ENCODE measurements around the gene SLC12A7.

The SLC12A7 gene

DNA sequence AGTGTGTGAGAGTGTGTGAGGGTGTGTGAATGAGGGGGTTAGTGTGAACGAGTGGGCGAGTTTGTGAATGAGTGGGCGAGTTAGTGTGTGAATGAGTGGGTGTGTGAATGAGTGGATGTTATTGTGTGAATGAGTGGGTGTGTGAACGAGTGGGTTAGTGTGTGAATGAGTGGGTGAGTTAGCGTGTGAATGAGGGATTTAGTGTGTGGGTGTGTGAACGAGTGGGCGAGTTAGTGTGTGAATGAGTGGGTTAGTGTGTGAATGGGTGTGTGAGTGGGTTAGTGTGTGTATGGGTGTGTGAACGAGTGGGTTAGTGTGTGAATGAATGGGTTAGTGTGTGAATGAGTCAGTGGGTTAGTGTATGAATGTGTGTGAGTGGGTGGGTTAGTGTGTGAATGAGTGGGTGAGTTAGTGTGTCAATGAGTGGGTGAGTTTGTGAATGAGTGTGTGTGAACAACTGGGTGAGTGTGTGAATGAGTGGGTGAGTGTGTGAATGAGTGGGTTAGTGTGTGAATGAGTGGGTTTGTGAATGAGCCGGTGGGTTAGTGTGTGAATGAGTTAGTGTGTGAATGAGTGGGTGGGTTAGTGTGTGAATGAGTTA is 65.8 kb downstream of the SLC12A7 start:
- DNase-seq: no peak

DNA sequence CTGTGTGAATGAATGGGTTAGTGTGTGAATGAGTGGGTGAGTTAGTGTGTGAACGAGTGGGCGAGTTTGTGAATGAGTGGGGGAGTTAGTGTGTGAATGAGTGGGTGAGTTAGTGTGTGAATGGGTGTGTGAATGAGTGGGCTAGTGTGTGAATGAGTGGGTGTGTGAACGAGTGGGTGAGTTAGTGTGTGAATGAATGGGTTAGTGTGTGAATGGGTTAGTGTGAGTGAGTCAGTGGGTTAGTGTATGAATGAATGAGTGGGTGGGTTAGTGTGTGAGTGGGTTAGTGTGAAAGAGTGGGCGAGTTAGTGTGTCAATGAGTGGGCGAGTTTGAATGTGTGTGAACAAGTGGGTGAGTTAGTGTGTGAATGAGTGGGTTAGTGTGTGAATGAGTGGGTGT is 67.7 kb downstream of the SLC12A7 start:
- DNase-seq: no peak

DNA sequence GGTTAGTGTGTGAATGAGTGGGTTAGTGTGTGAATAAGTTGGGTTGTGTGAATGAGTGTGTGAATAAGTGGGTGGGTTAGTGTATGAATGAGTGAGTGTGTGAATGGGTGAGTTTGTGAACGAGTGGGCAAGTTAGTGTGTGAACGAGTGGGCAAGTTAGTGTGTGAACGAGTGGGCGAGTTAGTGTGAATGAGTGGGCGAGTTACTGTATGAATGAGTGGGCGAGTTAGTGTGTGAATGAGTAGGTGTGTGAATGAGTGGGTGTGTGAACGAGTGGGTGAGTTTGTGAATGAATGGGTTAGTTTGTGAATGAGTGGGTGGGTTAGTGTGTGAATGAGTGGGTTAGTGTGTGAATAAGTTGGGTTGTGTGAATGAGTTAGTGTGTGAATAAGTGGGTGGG is 68.5 kb downstream of the SLC12A7 start:
- no peak for DNase-seq

DNA sequence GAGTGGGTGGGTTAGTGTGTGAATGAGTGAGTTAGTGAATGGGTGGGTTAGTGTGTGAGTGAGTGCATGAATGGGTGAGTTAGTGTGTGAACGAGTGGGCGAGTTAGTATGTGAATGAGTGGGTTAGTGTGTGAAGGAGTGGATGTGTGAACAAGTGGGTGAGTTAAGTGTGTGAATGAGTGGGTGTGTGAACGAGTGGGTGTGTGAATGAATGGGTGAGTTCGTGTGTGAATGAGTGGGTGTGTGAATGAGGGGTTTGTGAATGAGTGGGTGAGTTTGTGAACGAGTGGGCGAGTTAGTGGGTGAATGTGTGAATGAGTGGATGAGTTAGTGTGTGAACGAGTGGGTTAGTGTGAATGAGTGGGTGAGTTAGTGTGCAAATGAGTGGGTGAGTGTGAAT is 69.2 kb downstream of the SLC12A7 start:
- DNase-seq: no peak

DNA sequence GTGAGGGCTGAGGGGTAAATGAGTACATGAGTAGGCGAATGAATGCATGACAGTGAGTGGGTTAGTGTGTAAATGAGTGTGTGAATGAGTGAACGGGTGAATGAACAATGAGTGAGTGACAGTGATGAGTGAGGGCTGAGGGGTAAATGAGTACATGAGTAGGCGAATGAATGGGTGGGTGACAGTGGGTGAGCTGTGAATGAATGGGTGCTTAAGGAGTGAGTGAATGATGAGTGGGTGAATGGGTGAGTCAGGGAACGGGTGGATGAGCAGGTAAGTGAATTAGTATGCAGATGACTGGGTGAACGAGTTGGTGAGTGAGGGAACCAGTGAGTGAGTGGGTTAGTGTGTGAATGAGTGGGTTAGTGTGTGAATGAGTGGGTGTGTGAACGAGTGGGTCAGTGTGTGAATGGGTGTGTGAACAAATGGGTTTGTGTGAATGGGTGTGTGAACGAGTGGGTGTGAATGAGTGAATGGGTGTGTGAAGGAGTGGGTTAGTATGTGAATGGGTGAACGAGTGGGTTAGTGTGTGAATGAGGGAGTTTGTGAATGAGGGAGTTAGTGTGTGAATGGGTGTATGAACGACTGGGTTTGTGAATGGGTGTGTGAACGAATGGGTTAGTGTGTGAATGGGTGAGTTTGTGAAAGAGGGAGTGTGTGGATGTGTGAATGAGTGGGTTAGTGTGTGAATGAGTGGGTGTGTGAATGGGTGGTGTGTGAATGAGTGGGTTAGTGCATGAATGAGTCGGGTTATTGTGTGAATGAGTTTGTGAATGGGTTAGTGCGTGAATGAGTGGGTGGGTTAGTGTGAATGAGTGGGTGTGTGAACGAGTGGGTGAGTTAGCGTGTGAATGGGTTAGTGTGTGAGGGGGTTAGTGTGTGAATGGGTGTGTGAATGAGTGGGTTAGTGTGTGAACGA is 70.4 kb downstream of the SLC12A7 start:
- no peak for DNase-seq

DNA sequence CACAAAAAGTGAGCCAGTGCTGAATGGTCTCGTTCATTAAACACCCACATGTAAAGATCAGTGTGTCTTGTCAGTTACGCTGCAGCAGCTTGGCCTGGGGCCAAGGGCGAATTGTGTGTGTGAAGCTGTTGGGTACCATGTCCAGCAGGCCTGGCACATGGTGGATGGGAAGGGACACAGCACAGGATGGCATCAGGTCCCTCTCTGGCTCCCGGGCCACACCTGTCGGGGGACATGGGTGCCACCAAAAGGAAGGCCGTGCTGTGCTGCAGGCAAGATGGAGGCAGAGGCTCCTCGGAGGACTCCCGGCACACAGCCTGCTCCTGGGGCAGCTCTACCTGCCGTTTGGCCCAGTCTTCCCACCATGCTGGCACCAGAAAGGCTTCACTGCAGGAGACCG is 71.3 kb downstream of the SLC12A7 start:
- DNase-seq: no peak

DNA sequence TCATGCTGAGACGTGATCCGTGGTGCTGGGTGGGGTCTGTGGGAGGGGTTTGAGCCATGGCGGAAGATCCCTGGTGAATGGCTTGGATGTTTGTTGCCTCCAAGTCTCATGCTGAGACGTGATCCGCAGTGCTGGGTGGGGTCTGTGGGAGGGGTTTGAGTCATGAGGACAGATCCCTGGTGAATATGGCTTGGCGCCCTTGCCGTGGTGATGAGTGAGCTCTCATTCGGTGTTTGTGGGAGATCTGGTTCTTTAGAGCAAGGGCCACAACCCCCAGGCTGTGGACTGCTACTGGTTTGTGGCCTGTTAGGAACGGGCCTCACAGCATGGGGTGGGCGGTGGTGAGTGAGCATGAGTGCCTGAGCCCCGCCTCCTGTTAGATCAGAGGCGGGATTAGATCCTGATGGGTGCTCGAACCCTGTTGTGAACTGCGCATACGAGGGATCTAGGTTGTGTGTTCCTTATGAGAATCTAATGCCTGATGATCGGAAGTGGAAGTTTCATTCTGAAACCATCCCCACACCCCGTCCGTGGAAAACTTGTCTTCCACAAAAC is 72.1 kb downstream of the SLC12A7 start:
- DNase-seq: no peak

DNA sequence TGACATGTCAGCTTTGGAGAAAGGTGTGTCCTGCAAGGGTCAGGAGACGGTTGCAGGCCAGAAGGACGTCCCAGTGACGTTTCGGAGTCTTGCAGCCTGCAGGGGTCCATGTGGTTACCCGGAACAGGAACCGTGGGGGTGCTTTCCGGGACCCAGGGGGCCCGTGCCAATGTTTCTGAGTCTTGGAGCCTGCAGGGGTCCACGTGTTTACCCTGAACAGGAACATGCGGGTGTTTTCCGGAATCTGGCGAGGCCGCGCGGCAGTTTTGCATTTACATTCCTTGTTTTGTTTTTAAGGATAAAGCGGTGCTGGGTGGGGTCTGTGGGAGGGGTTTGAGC is 72.7 kb downstream of the SLC12A7 start:
- DNase-seq: no peak

DNA sequence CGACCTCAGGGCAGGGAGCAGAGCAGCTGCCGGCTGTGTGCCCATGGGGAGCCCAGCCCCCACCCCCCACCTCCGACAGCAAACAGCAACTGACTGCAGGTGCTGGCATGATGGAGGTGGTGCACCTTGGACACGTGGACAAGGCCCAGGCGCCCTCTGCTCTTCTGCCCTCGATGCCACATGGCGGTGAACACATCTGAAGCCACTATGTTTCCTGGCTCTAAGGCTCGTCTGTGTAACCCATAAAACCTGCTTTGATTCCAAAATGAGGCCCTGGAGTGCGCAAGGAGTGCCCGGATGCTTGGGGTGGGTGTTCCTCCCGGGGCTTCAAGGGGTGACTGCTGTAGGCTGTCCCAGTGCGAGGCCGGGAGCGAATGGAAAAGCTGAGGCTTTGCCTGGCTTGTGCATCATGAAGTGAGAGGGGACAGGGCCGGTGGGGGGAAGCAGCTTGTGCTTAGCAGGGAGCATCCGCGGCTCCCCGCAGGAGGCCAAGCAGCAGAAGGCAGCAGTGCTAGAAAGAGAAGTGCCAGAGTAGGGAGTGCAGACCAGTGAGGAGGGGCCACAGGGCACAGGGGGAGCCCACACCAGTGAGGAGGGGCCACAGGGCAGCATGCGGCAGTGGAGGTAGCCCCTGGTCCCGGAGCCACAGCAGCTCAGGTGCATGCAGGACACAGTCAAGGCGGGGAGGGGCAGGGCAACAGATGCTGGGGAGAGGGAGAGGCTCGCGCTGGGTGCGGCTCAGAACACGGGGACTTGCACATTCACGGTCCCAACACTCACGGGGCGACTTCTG is 73.2 kb downstream of the SLC12A7 start:
- DNase-seq: no peak

DNA sequence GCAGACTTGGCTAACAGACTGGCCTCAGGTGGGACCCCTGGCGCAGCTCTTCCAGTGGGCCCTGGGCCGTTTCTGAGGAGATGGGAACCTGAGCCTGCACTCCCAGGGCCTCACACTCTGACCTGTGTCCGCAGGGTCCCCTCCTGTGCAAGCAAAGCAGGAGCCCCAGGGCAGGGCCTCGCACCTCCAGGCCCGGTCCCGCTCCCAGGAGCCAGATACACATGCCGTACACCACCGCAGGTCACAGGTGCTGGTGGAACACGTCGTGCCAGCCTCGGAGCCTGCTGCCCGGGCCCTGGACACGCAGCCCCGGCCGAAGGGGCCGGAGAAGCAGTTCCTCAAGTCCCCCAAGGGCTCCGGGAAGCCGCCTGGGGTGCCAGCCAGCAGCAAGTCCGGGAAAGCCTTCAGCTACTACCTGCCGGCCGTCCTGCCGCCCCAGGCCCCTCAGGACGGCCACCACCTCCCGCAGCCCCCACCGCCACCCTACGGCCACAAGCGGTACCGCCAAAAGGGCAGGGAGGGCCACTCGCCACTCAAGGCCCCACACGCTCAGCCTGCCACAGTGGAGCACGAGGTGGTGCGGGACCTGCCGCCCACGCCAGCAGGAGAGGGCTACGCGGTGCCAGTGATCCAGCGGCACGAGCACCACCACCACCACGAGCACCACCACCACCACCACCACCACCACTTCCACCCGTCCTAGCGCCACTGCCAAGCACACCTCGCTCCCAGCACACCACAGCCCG is 74.0 kb downstream of the SLC12A7 start:
- DNase-seq: no peak

DNA sequence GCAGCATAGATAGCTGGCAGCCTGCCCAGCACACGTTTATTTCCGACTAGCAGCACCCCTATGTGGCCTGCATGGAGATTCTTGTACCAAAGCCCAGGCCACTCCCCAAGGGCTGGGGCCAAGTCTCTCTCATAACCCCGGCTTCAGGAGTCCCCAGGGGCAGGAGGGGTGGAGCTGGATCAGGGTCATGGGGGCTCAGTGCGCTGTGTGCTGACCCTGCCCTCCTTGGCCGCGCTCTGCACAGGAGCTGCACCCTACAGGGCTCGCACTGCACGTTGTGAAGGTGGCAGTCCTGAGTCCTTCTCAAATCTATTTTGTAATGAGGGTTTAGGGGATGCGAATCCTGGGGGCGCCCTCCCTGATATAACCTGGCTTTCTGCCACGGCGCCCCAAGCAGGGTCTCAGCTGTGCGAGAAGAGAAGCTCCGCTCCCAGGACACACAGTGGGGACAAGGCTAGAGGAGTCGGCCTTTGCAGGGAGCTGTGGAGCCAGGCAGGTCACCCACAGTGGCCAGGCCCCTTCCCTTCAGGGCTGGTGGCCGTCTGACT is 74.7 kb downstream of the SLC12A7 start:
- no peak for DNase-seq

DNA sequence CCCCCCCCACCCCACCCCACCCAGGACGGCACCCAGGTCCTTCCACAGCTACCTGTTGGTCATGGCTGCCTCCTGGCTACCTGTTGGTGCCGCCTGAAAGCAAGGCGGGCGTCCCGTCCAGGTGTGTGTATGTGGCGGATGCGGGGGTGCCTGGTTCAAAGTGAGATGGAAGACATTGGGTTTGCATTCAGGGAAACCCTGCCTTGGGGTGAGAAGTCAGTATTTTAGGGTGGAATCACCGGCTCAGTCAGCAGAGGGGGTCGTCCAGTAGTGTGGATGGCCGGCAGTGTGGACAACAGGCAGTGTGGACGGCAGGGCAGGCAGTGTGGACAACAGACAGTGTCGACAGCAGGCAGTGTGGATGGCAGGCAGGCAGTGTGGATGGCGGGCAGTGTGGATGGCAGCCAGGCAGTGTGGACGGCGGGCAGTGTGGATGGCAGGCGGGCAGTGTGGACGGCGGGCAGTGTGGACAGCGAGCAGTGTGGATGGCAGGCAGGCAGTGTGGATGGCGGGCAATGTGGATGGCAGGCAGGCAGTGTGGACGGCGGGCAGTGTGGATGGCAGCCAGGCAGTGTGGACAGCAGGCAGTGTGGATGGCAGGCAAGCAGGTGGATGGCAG is 75.2 kb downstream of the SLC12A7 start:
- no peak for DNase-seq

DNA sequence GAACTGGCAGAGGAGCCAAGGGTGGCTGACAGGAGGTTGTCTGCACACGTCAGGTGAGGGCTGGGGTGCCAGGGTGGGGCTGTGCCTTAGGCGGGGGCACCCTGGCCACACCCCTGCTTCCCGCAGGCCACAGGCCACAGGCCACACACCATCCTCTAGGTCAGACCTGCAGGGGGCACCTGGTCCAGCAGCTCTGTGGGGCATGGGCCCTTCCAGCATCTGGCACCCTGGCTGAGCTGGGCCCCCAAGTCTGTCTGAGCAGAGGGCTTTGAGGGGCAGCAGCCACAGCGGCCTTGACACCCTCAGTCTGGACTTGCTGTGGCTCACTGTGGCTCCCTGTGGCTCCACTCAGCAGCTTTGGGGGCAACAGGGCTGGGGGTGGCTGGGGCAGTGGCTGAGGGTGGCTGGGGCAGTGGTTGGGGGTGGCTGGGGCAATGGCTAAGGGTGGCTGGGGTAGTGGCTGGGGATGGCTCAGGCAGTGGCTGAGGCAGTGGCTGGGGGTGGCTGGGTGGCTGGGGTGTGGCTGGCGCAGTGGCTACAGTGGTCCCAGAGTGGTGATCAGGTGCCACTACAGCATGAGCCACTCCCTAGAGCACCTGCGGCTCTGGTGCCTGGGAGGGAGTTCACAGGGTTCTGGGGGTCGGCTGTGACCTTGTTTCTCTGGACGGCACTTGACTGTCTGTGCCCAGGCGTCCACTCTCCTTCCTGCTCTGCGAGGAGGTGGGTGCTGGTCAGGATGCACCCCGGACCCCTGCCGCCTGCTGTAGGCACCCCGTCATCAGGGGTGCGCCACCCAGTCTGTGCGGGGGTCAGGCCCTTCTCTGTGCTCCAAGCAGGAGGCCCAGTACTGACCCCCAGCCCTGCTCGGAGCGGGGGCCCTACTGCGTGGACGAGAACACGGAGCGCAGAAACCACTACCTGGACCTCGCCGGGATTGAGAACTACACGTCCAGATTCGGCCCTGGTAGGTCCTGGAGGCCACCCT is 76.2 kb downstream of the SLC12A7 start:
- no peak for DNase-seq

DNA sequence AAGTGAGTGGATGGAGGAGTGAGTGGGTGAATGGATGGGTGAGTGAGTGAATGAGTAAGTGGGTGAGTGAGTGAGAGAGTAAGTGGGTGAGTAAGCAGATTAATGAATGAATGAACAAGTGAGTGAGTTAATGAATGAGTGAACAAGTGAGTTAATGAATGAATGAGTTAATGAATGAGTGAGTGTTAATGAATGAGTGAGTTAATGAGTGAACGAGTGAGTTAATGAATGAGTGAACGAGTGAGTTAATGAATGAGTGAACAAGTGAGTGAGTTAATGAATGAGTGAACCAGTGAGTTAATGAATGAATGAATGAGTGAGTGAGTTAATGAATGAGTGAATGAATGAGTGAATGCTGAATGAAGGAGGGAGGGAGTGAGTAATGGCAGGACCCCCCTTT is 76.9 kb downstream of the SLC12A7 start:
- DNase-seq: no peak

DNA sequence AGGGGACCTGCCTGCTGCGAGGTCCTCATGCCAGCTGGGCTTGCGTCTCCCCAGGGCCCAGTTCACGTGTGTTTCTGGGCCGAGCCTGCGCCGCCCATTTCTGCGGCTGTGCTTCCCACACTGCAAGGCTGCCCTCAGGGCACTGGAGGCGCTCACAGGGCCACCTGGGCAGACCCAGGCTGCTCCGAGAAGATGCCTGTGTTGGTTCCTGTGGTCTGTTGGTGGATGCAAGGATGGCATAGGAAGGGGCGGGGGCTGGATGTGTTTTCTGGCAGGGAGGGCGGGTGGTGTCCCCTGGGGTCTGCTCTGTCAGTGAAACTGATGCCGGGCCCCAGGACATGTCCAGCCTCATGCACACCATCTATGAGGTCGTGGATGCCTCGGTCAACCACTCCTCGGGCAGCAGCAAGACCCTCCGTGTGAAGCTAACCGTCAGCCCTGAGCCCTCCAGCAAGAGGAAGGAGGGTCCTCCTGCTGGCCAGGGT is 77.4 kb downstream of the SLC12A7 start:
- no peak for DNase-seq

DNA sequence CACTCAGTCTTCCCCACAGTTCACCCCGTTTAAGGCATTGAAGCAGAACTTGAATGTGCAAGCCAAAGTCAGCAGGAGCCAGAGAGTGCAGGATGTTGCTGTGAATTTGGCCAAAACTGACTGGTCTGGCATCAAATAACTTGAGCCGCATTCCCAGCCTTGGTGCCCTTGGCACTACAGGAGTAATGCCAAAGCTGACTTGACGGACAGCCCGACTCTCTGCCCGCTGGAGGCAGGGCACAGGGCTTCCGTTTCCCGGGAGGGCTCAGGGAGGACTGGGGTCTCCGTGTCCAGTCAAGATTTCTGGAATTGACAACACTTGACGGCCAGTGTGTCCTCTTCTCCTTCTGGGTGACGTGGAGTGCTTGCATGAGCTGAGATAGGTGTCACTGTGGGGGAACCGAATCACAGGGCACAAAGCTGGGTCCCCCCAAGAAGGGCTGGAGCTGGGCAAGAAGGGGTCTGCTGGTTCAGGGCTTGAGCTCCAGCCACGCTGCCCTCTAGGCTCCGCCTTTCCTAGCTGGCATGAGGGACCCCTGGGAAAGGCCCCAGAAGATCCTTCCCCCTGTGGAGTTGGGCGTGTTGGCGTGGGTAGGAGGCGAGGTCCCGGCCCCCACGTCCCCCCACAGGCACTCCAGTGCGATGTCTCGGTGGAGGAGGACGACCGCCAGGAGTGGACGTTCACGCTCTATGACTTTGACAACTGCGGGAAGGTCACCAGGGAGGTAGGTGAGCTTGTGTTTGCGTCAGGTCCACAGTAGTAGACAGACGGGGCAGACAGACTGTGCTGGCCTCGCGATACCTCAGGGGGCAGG is 78.0 kb downstream of the SLC12A7 start:
- no peak for DNase-seq

DNA sequence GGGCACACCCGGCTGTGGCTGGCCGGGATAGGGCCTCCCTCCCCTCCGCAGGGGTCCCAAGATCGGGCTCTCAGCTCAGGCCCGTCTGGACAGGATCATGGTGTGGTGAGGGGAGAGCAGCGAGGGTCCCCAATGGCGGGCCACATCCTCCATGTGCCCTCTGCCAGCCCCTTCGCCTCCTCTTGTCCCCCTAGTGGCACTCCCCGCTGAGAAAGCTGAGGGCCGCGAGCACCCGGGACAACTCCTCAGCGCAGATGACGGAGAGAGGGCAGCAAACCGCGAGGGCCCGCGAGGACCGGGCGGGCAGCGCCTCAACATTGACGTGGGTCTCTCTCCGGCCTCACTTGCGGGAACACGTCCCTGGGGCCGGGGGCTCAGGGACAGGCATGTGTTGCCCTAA is 78.7 kb downstream of the SLC12A7 start:
- DNase-seq: no peak

DNA sequence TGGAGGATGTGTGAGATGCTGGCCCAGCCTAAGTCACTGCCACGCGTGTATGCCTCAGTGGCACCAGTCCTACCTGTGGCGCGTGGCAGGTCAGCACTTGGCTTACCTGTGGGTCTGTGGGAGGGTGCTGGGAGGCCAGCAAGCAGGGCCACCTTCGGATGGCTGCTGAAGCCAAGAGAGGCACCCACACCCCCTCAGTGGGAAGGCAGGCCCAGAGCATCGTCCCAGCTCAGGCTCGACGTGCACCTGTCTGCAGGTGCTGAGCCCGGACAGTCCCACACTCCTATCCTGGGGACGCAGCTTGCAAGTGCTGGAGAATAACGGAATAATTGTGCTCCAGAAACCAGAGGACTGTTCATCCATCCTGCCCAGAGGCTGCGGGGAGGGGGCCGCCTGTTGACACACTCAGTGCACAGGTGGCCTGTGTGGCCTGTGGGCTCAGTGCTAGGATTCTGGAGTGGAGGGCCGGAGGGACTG is 79.3 kb downstream of the SLC12A7 start:
- DNase-seq: no peak

DNA sequence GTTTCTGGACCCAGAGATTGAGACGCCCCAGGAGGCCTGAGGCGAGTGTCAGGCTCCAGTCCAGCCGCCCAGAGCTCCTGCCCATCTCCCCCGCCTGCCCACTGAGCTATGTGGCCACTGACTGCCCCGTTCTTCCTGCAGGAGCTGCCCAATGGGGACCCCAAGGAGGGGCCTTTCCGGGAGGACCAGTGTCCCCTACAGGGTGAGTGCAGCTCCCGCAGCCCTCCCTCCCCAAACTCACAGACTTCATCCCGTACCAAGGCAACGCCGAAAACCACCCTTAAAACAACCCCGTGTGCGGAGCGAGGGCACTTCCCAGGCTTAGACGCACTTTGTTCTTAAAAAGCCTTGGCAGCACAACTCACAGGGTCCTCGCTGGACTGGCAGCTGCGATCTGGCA is 79.9 kb downstream of the SLC12A7 start:
- DNase-seq: no peak

All from DMS79 (cell line).